GM21526 (cell line): ENCODE measurements around the gene TEAD1.

Experiments
- ATAC-seq: cut with Tn5 transposase; IDR thresholded peaks from one replicate; pipeline ENCODE4 v1.9.1; 2021; ENCODE audit warnings: moderate library complexity; ENCODE audit not compliant: unreplicated experiment, low FRiP score

The TEAD1 gene

GRCh38 chr11:12882670-12883069 is 208.4 kb downstream of the TEAD1 start:
- ATAC-seq: no peak

DNA sequence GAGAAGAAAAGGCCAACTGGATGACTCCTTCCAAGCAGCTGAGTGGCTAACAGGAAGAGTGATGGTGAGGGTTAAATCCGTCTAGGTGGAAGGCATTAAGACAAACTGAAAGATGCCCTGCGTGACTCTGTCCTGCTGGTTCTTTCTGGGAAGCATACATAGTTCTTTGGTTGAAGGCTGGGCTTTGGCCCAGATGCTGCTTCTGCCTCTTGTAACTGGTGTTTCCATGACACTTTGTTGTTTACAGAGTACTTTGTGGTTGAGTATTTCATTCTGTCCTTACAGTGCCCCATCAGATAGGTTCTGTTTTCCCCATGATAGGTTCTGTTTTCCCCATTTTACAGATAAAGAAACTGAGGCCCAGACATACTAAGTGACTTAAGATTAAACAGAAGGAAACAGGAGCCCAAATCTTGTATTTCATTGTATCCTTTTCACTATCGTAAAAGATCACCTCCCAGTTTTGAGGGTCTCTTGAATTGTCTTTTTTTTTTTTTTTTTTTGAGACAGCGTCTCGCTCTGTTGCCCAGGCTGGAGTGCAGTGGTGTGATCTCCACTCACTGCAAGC is 210.6 kb downstream of the TEAD1 start:
- no peak for ATAC-seq

DNA sequence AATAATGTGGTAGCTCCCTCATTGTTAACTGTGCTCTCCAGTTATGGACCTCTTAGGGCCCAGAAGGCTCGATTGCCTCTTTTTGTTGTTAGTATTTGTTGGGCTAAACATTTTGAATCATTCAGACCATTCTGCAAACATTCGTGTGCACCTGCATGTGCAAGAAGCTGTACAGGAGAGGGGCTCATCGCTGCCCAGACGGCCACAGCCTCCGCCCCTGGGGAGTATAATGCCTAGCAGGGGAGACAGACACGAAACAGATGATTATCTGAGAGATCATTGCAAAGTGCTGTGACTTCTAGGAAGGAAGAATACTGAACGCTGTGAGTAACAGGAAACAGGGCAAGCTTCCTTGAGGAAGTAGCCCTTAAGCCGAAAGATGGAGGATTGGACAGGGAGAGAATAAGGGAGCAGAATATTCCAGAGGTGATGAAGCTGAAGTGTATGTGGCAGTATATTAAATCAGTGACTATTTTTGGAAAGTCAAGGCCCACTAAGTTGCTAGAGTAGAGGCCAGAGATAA is 211.6 kb downstream of the TEAD1 start:
- ATAC-seq: no peak

- ATAC-seq: no peak
Measured at GRCh38 chr11:12886508-12886907, 212.3 kb downstream of the TEAD1 start.

DNA sequence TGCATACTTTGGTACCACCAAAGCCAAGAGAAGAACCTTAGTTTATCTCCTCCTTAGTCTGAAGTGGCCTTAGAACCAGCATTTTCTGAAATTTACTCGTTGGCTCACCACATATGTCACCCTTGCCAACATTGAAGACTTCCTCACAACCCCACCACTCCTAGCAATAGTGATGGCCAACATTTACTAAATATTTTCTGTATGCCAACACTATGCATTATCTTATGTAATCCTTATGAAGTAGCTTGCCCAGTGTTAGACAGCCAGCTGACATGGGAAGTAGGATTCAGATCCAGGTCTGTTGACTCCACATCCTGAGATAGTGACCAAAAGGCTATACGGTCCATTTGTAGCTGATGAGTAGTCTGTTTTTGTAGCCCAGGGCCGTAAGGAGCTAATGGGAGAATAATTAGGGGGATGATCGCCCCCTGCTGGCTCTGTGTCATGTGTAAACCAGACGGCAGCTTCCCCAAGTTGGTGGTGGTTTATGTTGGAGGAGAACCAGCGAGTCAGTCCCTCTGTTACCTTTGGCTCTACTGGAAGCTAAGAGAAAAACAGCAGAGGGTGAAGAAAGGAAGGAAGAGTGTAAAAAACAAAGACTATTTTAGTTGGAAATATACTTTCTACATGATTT is 214.4 kb downstream of the TEAD1 start:
- peak; percentile 81 for ATAC-seq

DNA sequence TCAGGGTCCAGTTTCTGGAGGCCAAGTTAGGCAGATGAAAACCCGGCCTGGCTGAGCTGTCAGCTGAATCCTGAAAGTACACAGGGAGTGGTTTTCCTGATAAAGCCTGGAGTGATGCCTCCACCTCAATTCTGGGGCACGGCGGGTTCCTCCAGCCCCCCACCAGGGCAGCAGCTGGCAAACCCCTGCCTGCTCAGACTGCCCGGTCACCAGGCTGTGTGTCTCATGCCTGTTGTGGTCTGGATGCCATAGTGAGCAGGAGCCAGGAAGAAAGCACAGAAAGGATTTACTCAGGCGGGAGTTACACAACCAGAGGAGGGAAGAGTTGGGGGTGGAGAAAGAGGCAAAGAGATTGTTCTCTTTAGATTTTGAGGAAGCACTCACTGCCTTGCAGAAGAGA is 215.0 kb downstream of the TEAD1 start:
- no peak for ATAC-seq

DNA sequence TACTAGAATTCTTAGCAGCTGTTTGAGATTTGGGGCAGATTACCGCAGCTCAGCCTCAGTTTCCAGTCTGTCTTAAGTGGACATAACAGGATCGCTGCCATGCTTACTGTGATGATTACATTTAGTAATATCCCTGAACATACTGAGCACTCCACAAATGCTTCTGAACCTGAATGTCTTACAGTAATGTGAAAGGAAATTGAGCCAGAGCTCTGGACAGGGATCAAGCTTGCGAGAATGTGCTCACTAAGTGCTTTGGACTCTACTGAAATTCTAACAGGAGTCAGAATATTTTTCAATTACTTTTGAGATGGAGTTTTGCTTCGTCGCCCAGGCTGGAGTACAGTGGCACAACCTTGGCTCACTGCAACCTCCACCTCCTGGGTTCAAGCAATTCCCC is 216.3 kb downstream of the TEAD1 start:
- no peak for ATAC-seq

DNA sequence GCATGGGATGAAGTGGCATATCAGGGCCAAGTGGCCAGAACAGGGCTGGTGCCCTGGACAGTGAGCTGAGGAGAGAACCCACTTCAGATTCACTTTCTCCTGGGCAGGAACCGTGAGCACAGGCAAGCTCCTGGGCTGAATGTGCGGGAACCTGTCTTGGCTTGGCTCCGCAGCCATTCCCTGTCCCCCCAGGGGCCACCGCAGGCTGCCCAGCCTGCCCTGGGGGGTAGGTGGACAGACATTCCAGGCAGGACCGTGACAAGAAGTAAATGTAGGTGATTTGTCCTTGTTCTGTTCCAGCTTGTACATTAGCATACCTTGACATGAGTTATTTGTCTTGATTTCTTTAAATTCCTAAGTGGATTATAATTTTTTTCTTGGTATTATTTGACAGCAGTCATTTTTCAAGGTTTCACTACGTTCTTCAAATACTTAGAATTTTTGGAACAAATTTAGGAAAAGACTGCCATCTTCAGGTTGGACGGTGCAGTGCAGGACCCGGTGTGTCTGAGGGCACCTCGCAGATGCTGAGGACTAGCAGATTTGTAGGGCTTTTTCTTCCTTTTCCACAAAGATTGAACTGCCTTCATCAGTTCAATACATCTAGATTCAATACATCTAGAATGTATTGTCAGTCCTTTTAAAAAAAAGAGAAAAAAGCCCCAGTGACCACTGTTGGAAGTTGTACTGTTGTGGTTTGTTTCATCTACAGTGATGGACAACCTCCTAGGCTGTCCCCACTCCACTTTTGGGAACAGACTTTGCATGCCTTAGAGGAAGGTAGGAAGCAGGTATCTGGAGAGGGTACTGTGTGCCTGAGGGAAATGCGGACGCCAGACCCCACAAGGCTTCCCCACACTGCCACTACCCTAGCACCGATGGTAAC is 219.8 kb downstream of the TEAD1 start:
- ATAC-seq: no peak

- no peak for ATAC-seq
Measured at GRCh38 chr11:12897390-12897789, 223.2 kb downstream of the TEAD1 start.

DNA sequence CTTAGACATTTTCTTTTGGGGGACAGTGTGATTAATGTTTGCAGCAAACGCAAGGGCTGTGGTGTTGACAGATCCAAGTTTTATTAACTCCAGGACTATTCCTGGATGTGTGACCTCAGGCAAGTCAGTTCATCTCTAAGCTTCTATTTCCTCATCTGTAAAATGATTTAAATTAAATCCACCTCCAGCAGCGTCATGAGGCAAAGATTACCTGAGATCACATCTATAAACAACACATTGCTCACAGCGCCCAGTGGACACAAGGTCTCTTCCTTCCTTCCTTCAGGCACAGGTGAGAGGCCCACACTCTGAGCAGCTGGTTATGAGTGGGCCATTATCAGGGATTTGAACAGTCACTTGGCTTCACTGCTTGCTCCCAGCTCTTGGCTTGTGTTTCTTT is 223.6 kb downstream of the TEAD1 start:
- no peak for ATAC-seq

- no peak for ATAC-seq
Measured at GRCh38 chr11:12900496-12900895, 226.3 kb downstream of the TEAD1 start.

DNA sequence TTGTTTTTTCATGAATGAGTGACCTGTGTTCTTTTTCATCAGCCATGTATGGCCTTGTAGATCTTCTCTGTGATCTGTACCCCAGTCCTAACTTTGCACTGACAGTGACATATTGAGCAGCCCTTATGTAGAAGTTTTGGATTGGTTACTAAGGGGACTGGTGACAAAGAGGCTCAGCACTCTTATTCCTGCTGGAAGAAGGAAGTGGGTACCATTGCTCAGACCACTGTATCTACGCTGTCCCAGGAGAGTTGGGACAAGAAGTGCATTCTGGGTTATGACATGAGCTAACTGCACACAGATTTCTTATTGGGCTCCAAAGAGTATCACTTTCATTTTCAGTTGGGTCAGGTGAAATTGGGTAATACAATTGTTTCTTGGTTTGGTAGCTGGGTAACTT is 227.1 kb downstream of the TEAD1 start:
- ATAC-seq: no peak

DNA sequence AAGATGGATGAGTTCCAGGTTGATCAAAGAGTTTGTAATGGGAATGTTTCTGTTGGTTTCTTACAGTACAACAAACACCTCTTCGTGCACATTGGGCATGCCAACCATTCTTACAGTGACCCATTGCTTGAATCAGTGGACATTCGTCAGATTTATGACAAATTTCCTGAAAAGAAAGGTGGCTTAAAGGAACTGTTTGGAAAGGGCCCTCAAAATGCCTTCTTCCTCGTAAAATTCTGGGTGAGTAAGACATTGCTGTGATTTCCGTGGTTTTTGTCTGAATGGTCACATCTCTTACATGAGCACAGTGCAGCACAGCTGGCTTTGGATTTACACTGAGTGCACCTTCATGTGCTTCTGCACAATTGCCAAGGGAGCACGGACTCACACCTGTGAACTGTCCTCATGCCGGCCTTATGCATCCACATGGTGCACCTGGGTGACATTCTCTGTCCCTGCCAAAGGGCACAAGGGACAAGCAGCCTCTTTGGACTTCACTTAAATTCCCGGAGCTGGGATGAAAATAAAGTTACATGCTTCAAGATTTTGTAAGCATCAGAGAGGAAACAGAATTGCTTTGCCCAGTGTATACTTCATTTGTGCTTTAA is 227.8 kb downstream of the TEAD1 start:
- no peak for ATAC-seq

GRCh38 chr11:12902791-12903486 is 228.7 kb downstream of the TEAD1 start:
- ATAC-seq: no peak

- no peak for ATAC-seq
Measured at GRCh38 chr11:12905435-12905834, 231.2 kb downstream of the TEAD1 start.

DNA sequence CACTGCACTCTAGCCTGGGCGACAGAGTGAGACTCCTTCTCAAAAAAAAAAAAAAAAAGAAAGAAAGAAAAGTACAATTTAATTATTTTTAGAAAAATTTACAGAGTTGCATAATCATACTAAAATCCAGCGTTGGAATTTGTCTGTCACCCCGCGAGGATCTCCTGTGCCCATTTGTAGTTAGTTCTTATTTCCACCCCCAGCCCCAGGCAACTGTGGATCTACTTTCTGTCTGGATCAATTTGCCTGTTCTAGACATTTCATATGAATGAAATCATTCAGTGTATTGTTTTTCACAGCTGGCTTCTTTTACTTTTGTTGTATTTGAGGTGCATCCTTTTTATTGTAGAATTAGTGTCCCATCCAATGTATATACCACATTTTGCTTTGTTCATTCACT is 232.3 kb downstream of the TEAD1 start:
- no peak for ATAC-seq

GRCh38 chr11:12909879-12910278 is 235.7 kb downstream of the TEAD1 start:
- no peak for ATAC-seq

GRCh38 chr11:12914400-12914912 is 240.2 kb downstream of the TEAD1 start:
- ATAC-seq: no peak

GRCh38 chr11:12915093-12915492 is 240.9 kb downstream of the TEAD1 start:
- ATAC-seq: no peak

DNA sequence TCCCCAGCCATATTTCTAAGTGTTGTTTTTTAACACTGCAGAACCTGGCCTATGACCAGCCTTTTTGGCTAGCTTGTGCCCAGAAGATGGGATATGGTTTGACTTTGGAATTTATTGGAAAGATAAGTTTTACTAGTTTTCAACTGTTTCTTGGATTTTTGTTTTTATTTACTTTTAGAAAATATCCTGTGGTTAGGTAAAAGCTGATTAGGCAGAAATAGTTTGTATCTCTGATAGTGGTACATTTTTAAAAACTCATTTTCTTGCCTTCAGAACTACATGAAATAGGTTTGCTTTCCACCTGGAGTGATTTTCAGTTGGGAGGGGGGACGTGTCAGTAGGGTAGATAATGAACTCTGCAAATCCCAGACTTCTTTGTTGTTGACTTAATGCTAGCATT is 243.6 kb downstream of the TEAD1 start:
- no peak for ATAC-seq
